PFSK-1 (cell line): ENCODE measurements around the gene SLAMF9.

Experiments used
- FOXP2 ChIP-seq: optimal IDR thresholded peaks from 2 replicates; pipeline ENCODE3; 2011; ENCODE audit warnings: borderline replicate concordance, control low read depth, inconsistent platforms; ENCODE audit not compliant: insufficient read depth; ENCODE audit errors: extremely low read length, extremely low read depth
- POLR2AphosphoS5 ChIP-seq: IDR thresholded peaks from 2 replicates; pipeline ENCODE4 v1.6.1; 2012; ENCODE audit warnings: low read depth, mild to moderate bottlenecking, control low read depth, low read length, moderate library complexity
- SIN3A ChIP-seq: IDR thresholded peaks from 2 replicates; pipeline ENCODE4 v1.6.1; 2012; ENCODE audit warnings: mild to moderate bottlenecking, low read length, moderate library complexity, borderline replicate concordance; ENCODE audit not compliant: insufficient read depth
- TAF1 ChIP-seq: IDR thresholded peaks from 2 replicates; pipeline ENCODE4 v1.6.1; 2012; ENCODE audit warnings: low read length, control low read depth, borderline replicate concordance; ENCODE audit not compliant: insufficient read depth
- TF ChIP-seq, protein P1 (sequence below), 2 experiments: IDR thresholded peaks; 2 replicates each; pipeline versions ENCODE4 v1.6.1 to v1.8.0; 2011 to 2012; ENCODE audit warnings: low read depth in 2 of 2, low read length in 2 of 2, control low read depth in 1 of 2, inconsistent platforms in 1 of 2, mild to moderate bottlenecking in 1 of 2, moderate library complexity in 1 of 2; ENCODE audit not compliant: insufficient read depth in 1 of 2

The SLAMF9 gene

DNA sequence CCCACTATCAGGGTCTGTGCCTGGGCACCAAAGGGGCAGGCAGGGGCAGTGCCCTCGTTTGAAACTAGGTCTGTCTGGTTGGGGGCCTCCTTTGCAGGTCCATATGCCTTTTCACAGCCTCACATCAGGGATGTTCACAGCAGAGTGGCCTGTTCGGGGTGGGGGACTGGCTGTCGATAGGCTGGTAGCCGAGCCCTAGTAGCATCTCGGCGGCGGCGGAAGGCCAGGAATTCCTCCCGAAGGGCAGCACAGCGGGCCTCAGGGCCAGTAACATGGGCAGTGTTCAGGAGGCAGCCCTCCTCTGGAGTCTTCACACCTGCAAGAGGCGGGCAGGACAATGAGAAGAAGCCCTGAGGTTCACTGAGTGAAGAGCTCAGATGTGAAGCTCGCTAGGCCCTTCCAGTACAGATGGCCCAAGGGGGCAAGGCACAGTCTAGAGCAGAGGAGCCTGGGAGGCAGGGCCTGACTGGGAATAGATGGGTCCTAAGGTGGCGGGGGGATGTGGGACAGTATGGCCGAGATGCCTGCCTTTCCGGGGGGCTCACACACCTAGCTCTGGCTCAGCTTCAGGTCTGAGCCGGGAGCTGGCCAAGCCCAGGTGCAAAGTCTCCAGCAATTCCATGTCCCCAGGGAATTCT, 26.7 kb downstream of the SLAMF9 start:
- no peak for TF ChIP-seq SIN3A
- no peak for TF ChIP-seq POLR2AphosphoS5
- TF ChIP-seq FOXP2, result no peak
- no peak for TF ChIP-seq TAF1
- TF ChIP-seq, protein P1, sequence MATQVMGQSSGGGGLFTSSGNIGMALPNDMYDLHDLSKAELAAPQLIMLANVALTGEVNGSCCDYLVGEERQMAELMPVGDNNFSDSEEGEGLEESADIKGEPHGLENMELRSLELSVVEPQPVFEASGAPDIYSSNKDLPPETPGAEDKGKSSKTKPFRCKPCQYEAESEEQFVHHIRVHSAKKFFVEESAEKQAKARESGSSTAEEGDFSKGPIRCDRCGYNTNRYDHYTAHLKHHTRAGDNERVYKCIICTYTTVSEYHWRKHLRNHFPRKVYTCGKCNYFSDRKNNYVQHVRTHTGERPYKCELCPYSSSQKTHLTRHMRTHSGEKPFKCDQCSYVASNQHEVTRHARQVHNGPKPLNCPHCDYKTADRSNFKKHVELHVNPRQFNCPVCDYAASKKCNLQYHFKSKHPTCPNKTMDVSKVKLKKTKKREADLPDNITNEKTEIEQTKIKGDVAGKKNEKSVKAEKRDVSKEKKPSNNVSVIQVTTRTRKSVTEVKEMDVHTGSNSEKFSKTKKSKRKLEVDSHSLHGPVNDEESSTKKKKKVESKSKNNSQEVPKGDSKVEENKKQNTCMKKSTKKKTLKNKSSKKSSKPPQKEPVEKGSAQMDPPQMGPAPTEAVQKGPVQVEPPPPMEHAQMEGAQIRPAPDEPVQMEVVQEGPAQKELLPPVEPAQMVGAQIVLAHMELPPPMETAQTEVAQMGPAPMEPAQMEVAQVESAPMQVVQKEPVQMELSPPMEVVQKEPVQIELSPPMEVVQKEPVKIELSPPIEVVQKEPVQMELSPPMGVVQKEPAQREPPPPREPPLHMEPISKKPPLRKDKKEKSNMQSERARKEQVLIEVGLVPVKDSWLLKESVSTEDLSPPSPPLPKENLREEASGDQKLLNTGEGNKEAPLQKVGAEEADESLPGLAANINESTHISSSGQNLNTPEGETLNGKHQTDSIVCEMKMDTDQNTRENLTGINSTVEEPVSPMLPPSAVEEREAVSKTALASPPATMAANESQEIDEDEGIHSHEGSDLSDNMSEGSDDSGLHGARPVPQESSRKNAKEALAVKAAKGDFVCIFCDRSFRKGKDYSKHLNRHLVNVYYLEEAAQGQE (IDR thresholded peaks at IDR 0.05; ENCODE audit: insufficient read depth in 1 of 2, low read depth in 2 of 2, low read length in 2 of 2), result no peak

DNA sequence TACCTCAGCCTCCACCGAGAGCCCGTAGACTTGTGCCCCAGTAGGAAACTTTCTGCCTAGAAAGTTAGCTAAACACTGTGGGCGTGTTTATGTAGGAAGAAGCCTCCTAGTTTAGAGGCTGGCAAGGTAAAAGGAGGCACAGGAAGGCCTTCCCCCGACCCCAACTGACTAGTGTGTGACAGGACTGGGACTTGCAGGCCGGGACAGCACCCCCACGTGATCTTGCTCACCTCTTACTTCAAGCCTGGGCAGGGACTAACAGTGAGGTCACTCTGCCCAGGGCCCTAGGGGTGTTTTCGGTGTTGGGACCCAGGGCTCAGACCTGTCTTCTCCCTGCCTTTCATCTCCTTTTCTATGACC, 28.3 kb downstream of the SLAMF9 start:
- TF ChIP-seq, protein P1 (IDR thresholded peaks at IDR 0.05; ENCODE audit: insufficient read depth in 1 of 2, low read depth in 2 of 2, low read length in 2 of 2), result no peak
- TF ChIP-seq TAF1 (no peak), POLR2AphosphoS5 (no peak), SIN3A (no peak), FOXP2 (no peak)

DNA sequence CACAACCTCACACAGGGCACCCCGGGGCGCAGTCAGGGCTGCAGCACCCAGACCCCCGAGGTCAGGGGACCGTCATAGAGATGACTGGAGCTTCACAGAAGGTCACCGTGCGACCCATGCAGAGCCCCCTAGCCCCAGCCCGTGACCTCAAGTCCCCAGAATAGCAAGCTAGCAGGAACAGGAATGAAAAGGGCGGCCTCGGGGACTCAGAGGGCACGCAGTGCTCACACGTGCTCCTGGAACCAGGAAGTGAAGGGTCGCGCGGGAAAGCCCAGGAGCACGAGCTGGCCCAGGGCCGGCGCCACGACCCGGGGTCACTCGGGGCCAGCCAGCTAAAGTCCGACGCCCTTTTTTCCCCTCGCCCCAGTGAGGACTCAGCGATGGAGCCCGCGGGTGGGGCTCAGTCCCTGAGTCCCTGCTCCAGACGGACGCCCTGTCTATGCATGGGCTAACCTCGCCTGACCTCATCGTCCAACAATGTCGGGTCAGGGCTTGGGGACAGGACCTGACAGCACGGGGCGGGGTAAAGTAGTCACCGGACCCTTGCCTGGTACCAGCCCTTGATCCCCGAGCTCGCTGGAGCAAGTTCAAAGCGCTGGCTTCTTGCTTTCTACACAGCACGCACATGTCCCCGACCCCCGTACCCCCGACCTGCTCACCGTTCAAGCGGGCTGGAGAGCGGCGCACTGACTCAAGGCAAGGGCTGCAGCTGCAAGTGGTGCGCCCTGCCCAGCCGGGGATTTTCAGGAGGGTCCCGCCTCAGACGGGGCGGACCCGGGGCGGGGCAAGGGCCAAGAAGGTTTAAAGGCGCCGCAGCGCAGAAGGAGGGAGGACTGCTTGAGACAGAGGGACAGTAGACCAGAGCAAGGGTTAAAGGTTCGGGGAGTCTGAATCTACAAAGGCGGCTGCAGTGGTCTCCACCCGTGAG, 29.0 kb downstream of the SLAMF9 start, which contains the start of gene TAGLN2:
TSS of gene TAGLN2 (minus strand) at position 717 of the 928 bp plus-strand sequence. CDS start 4,998 bp downstream, outside the sequence.
- TF ChIP-seq, protein P1 (IDR thresholded peaks at IDR 0.05; ENCODE audit: insufficient read depth in 1 of 2, low read depth in 2 of 2, low read length in 2 of 2), result no peak
- no peak for TF ChIP-seq FOXP2
- no peak for TF ChIP-seq TAF1
- no peak for TF ChIP-seq POLR2AphosphoS5
- TF ChIP-seq SIN3A, result no peak

DNA sequence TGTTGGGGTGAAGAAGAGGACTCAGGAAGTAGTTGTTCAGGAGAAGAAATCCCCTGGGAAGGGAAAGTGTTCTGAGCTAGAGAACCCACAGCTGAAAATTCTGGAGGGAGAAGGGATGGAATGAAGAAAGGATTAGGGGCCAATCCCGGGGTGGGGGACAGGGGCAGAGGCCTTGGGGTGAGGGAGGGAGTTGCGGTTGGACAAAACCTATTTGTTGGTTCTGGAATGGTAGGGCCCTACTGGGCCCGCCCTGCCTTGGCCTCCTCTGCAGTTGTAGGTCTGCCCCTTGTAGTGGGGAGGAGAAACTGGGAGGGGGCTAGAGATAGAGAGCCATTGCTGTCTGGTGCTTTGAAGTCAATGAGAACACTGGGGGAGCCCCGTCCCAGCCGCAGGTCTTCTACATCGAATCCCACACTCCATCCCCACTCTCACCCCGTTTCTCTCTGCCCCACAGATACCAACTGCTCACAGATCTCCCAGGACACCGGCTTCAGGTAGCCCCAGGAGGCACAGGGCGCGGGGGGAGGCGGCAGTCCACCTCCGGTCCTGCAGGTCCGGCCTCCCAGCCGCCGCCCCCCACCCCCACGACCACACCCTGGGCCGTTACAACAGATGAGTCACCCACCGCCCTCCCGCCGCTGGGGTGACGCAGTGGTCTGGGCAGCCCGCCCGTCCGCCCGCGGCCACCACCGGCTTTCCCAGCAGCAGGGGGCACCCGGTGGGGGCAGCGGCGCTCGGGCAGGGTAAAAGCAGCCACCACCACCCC, 29.8 kb downstream of the SLAMF9 start:
- TF ChIP-seq, protein P1 (IDR thresholded peaks at IDR 0.05; ENCODE audit: insufficient read depth in 1 of 2, low read depth in 2 of 2, low read length in 2 of 2), result no peak
- TF ChIP-seq FOXP2 (no peak), POLR2AphosphoS5 (no peak), SIN3A (no peak), TAF1 (no peak)
